ENCODE results near the gene VMP1. TPM values are rescaled to one million over a fixed set of nuclear protein-coding genes. Genes with fewer than 3 reads are reported as not detected.

VMP1 gene
- total RNA-seq, 1 donor from 2014 or later: 314 TPM

GRCh38 chr17:59878624-59879023, 171.2 kb downstream of the VMP1 start:
- no peaks in the 10 kb centered on the region for H3K9me3 ChIP-seq (ENCODE audit: insufficient read depth, low read depth, low read length)
- no peaks in the 10 kb centered on the region for H3K27me3 ChIP-seq (ENCODE audit: insufficient read depth, low read length)
- H3K4me3 ChIP-seq (ENCODE audit: insufficient read depth, low read depth, low read length): no peak overlapping the region
- Mint-ChIP-seq H3K36me3 (ENCODE audit: low read depth, unreplicated experiment) (peaks cover 2% of the 10 kb centered on the region), H3K4me1 (ENCODE audit: low read depth, unreplicated experiment) (no peaks in the 10 kb centered on the region), H3K27ac (ENCODE audit: unreplicated experiment) (no peak overlapping the region), H3K9me3 (ENCODE audit: unreplicated experiment) (no peaks in the 10 kb centered on the region), H3K27me3 (ENCODE audit: low read depth, unreplicated experiment) (no peaks in the 10 kb centered on the region), H3K4me3 (ENCODE audit: unreplicated experiment) (no peak overlapping the region)
- no peak overlapping the region for H3K4me2 ChIP-seq (ENCODE audit: low read length)
- no peak overlapping the region for H3K9ac ChIP-seq (ENCODE audit: low read length)
- FAIRE-seq (no peak), DNase-seq (ENCODE audit: low read depth) (no peak)
- H2AFZ ChIP-seq (ENCODE audit: low read depth, low read length): no peak overlapping the region
- no peaks in the 10 kb centered on the region for H3K79me2 ChIP-seq (ENCODE audit: insufficient read depth, low read length)
- H3K27ac ChIP-seq (ENCODE audit: low read depth, low read length): no peak overlapping the region
- TF ChIP-seq EZH2 (IDR thresholded peaks at IDR 0.05; ENCODE audit: insufficient read depth, low read length) (no peak), CTCF (IDR thresholded peaks at IDR 0.05; ENCODE audit: insufficient read depth, low read depth, low read length) (no peak)
- H3K36me3 ChIP-seq (ENCODE audit: insufficient read depth, low read length): peaks cover 9% of the 10 kb centered on the region
- H4K20me1 ChIP-seq (ENCODE audit: insufficient read depth, low read length): no peaks in the 10 kb centered on the region
- H3K4me1 ChIP-seq (ENCODE audit: insufficient read depth, low read length): no peaks in the 10 kb centered on the region

GRCh38 chr17:59884861-59885260, 177.4 kb downstream of the VMP1 start:
- Histone ChIP-seq H3K4me3 (ENCODE audit: insufficient read depth, low read depth, low read length) (no peak overlapping the region), H3K4me1 (ENCODE audit: insufficient read depth, low read length) (no peaks in the 10 kb centered on the region), H2AFZ (ENCODE audit: low read depth, low read length) (no peak overlapping the region), H3K4me2 (ENCODE audit: low read length) (no peak overlapping the region), H3K9me3 (ENCODE audit: insufficient read depth, low read depth, low read length) (no peaks in the 10 kb centered on the region), H3K36me3 (ENCODE audit: insufficient read depth, low read length) (no peaks in the 10 kb centered on the region), H4K20me1 (ENCODE audit: insufficient read depth, low read length) (no peaks in the 10 kb centered on the region), H3K27ac (ENCODE audit: low read depth, low read length) (no peak overlapping the region), H3K27me3 (ENCODE audit: insufficient read depth, low read length) (no peaks in the 10 kb centered on the region), H3K79me2 (ENCODE audit: insufficient read depth, low read length) (no peaks in the 10 kb centered on the region), H3K9ac (ENCODE audit: low read length) (no peak overlapping the region)
- H3K4me3 Mint-ChIP-seq (ENCODE audit: unreplicated experiment): no peak overlapping the region
- H3K27me3 Mint-ChIP-seq (ENCODE audit: low read depth, unreplicated experiment): no peaks in the 10 kb centered on the region
- TF ChIP-seq CTCF (IDR thresholded peaks at IDR 0.05; ENCODE audit: insufficient read depth, low read depth, low read length): no peak
- no peak for TF ChIP-seq EZH2 (IDR thresholded peaks at IDR 0.05; ENCODE audit: insufficient read depth, low read length)
- no peaks in the 10 kb centered on the region for H3K9me3 Mint-ChIP-seq (ENCODE audit: unreplicated experiment)
- peaks cover 4% of the 10 kb centered on the region for H3K36me3 Mint-ChIP-seq (ENCODE audit: low read depth, unreplicated experiment)
- H3K27ac Mint-ChIP-seq (ENCODE audit: unreplicated experiment): no peak overlapping the region
- no peak for DNase-seq (ENCODE audit: low read depth)
- FAIRE-seq: no peak
- no peaks in the 10 kb centered on the region for H3K4me1 Mint-ChIP-seq (ENCODE audit: low read depth, unreplicated experiment)

- peaks cover 7% of the 10 kb centered on the region for H3K36me3 Mint-ChIP-seq (ENCODE audit: low read depth, unreplicated experiment)
- H4K20me1 ChIP-seq (ENCODE audit: insufficient read depth, low read length): no peaks in the 10 kb centered on the region
- no peak overlapping the region for H3K4me2 ChIP-seq (ENCODE audit: low read length)
- FAIRE-seq (no peak), DNase-seq (ENCODE audit: low read depth) (no peak)
- no peaks in the 10 kb centered on the region for H3K9me3 ChIP-seq (ENCODE audit: insufficient read depth, low read depth, low read length)
- H3K9me3 Mint-ChIP-seq (ENCODE audit: unreplicated experiment): no peaks in the 10 kb centered on the region
- H3K27me3 ChIP-seq (ENCODE audit: insufficient read depth, low read length): no peaks in the 10 kb centered on the region
- H3K36me3 ChIP-seq (ENCODE audit: insufficient read depth, low read length): no peaks in the 10 kb centered on the region
- no peak for TF ChIP-seq EZH2 (IDR thresholded peaks at IDR 0.05; ENCODE audit: insufficient read depth, low read length)
- no peak for TF ChIP-seq CTCF (IDR thresholded peaks at IDR 0.05; ENCODE audit: insufficient read depth, low read depth, low read length)
- H3K4me3 Mint-ChIP-seq (ENCODE audit: unreplicated experiment): peak overlapping the region; percentile 4
- no peaks in the 10 kb centered on the region for H3K27me3 Mint-ChIP-seq (ENCODE audit: low read depth, unreplicated experiment)
- peaks cover 4% of the 10 kb centered on the region for H3K4me1 ChIP-seq (ENCODE audit: insufficient read depth, low read length)
- peaks cover 18% of the 10 kb centered on the region for H3K79me2 ChIP-seq (ENCODE audit: insufficient read depth, low read length)
- no peak overlapping the region for H3K9ac ChIP-seq (ENCODE audit: low read length)
- no peak overlapping the region for H3K4me3 ChIP-seq (ENCODE audit: insufficient read depth, low read depth, low read length)
- no peak overlapping the region for H3K27ac Mint-ChIP-seq (ENCODE audit: unreplicated experiment)
- no peak overlapping the region for H2AFZ ChIP-seq (ENCODE audit: low read depth, low read length)
- H3K4me1 Mint-ChIP-seq (ENCODE audit: low read depth, unreplicated experiment): peaks cover 7% of the 10 kb centered on the region
- H3K27ac ChIP-seq (ENCODE audit: low read depth, low read length): no peak overlapping the region
Observed at GRCh38 chr17:59888145-59888750, 180.8 kb downstream of the VMP1 start.
